PFSK-1 (cell line): ENCODE measurements around the gene AP1G2.

Experiments used
- POLR2AphosphoS5 ChIP-seq: IDR thresholded peaks from 2 replicates; pipeline ENCODE4 v1.6.1; 2012; ENCODE audit warnings: low read depth, mild to moderate bottlenecking, control low read depth, low read length, moderate library complexity
- SIN3A ChIP-seq: IDR thresholded peaks from 2 replicates; pipeline ENCODE4 v1.6.1; 2012; ENCODE audit warnings: mild to moderate bottlenecking, low read length, moderate library complexity, borderline replicate concordance; ENCODE audit not compliant: insufficient read depth
- TAF1 ChIP-seq: IDR thresholded peaks from 2 replicates; pipeline ENCODE4 v1.6.1; 2012; ENCODE audit warnings: low read length, control low read depth, borderline replicate concordance; ENCODE audit not compliant: insufficient read depth
- TF ChIP-seq, protein P1 (sequence below), 2 experiments: IDR thresholded peaks; 2 replicates each; pipeline versions ENCODE4 v1.6.1 to v1.8.0; 2011 to 2012; ENCODE audit warnings: low read depth in 2 of 2, low read length in 2 of 2, control low read depth in 1 of 2, inconsistent platforms in 1 of 2, mild to moderate bottlenecking in 1 of 2, moderate library complexity in 1 of 2; ENCODE audit not compliant: insufficient read depth in 1 of 2

DNA sequence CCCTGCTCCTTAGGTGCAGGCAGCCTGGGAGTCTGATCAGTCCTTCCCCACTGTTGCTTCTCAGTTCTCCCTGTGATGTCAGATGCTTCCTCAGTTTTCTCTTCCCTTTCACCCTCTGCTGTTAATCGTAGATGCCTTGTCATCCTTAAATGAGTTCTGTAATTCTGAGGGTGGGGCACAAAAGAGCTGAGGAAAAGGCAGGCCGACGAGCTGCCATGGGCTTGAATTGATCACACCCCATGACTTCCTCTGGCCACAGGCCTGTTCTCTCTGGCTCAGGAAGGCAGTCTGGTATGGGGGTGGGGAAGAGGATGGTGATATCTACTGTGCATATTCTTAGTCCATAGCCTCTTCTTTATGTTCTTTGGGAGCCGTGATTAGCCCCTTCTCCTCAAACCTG is 5.2 kb upstream of the AP1G2 start:
- no peak for TF ChIP-seq SIN3A
- TF ChIP-seq, protein P1, sequence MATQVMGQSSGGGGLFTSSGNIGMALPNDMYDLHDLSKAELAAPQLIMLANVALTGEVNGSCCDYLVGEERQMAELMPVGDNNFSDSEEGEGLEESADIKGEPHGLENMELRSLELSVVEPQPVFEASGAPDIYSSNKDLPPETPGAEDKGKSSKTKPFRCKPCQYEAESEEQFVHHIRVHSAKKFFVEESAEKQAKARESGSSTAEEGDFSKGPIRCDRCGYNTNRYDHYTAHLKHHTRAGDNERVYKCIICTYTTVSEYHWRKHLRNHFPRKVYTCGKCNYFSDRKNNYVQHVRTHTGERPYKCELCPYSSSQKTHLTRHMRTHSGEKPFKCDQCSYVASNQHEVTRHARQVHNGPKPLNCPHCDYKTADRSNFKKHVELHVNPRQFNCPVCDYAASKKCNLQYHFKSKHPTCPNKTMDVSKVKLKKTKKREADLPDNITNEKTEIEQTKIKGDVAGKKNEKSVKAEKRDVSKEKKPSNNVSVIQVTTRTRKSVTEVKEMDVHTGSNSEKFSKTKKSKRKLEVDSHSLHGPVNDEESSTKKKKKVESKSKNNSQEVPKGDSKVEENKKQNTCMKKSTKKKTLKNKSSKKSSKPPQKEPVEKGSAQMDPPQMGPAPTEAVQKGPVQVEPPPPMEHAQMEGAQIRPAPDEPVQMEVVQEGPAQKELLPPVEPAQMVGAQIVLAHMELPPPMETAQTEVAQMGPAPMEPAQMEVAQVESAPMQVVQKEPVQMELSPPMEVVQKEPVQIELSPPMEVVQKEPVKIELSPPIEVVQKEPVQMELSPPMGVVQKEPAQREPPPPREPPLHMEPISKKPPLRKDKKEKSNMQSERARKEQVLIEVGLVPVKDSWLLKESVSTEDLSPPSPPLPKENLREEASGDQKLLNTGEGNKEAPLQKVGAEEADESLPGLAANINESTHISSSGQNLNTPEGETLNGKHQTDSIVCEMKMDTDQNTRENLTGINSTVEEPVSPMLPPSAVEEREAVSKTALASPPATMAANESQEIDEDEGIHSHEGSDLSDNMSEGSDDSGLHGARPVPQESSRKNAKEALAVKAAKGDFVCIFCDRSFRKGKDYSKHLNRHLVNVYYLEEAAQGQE (IDR thresholded peaks at IDR 0.05; ENCODE audit: insufficient read depth in 1 of 2, low read depth in 2 of 2, low read length in 2 of 2), result no peak
- no peak for TF ChIP-seq POLR2AphosphoS5
- TF ChIP-seq TAF1, result no peak
